Prostate gland (tissue), 2 donors: Measurements from ENCODE around the gene RUBCN. TPM values are rescaled to one million over a fixed set of nuclear protein-coding genes. Genes with fewer than 3 reads are reported as not detected.

Experiments used
- DNase-seq: peaks from one replicate; pipeline ENCODE4 v3.0.0-alpha.2; 2019; ENCODE audit warnings: low spot score
- H3K27ac ChIP-seq, 2 donors: fragments of 200-600 bp; sonication (generic); 2 replicates each; pipeline ENCODE4 v1.5.1; 2017 to 2019
- H3K27me3 ChIP-seq: fragments of 200-600 bp; sonication (generic); replicated peaks from 2 replicates; pipeline ENCODE4 v1.5.1; 2019; ENCODE audit not compliant: insufficient read depth
- H3K36me3 ChIP-seq, 2 donors: fragments of 200-600 bp; sonication (generic); 1 replicate in 1 of 2; 2 replicates in 1 of 2; pipeline versions ENCODE4 v1.5.1 to v1.8.1; 2017 to 2019
- H3K4me1 ChIP-seq: fragments of 200-600 bp; sonication (generic); replicated peaks from 2 replicates; pipeline ENCODE4 v1.5.1; 2019
- H3K4me3 ChIP-seq, 2 donors: fragments of 200-600 bp; sonication (generic); 2 replicates each; pipeline ENCODE4 v1.5.1; 2017 to 2019
- H3K9me3 ChIP-seq: fragments of 200-600 bp; sonication (generic); 2 replicates; pipeline ENCODE4 v1.5.1; 2017
- POLR2A ChIP-seq: fragments of 450-650 bp; IDR thresholded peaks from one replicate; pipeline ENCODE4 v1.6.1; 2016; ENCODE audit warnings: antibody characterized with exemption, mild to moderate bottlenecking
- POLR2AphosphoS5 ChIP-seq: sonication (generic); formaldehyde crosslinking; IDR thresholded peaks from one replicate; pipeline ENCODE4 v1.6.1; 2017; ENCODE audit warnings: antibody characterized with exemption
- WGBS: methylation state at CpG from one replicate; pipeline ENCODE4 v1.1.5; 2018; 5-methylcytosine and 5-hydroxymethylcytosine counted together
- intact Hi-C: fragments of 100-400 bp; cut with DNase I; formaldehyde crosslinking; loops from one replicate; pipeline ENCODE4 v1.14.2; 2022
- total RNA-seq, 2 donors: library from RNA; depleted of rRNA; stranded (reverse); fragments of >200 nt; gene quantifications; one replicate each; pipeline ENCODE4 v1.1.0, GENCODE V29; 2016
- TF ChIP-seq, protein P1 (sequence below), 4 experiments: fragments of 200-600 bp in 2 of 4; fragments of 450-650 bp in 2 of 4; sonication (generic) in 2 of 4; IDR thresholded peaks; 1 replicate in 3 of 4; 2 replicates in 1 of 4; pipeline ENCODE4 v1.5.1; 2016 to 2019; ENCODE audit warnings: antibody characterized with exemption in 4 of 4, mild to moderate bottlenecking in 2 of 4, moderate library complexity in 2 of 4

RUBCN gene
- total RNA-seq, 2 donors from 2014 or later, result 32.2 to 121 TPM

DNA sequence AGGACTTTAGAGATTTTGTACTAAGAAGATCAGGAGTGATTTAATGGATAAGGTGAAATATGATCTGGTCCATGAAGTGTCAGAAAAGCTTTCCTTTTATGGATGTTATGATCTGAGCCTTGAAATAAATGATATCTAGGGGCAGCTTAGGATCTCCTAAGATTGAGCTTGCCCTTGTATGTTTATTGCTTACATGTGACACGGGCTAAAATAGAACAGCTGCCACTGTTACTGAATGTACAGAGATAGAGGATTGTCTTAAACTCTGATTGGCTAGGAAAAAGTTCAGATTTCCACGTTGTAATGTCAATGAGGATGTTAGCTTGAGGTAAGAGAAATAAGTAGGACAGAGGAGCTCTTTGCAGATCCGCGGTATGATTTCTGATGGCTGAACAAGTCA lies 21.8 kb upstream of the RUBCN start:
- intact Hi-C loops, result no loop called here
- no peak overlapping the region for H3K4me3 ChIP-seq
- H3K27ac ChIP-seq, result no peak overlapping the region
- H3K36me3 ChIP-seq, result no peaks in the 10 kb centered on the region
- TF ChIP-seq, protein P1, sequence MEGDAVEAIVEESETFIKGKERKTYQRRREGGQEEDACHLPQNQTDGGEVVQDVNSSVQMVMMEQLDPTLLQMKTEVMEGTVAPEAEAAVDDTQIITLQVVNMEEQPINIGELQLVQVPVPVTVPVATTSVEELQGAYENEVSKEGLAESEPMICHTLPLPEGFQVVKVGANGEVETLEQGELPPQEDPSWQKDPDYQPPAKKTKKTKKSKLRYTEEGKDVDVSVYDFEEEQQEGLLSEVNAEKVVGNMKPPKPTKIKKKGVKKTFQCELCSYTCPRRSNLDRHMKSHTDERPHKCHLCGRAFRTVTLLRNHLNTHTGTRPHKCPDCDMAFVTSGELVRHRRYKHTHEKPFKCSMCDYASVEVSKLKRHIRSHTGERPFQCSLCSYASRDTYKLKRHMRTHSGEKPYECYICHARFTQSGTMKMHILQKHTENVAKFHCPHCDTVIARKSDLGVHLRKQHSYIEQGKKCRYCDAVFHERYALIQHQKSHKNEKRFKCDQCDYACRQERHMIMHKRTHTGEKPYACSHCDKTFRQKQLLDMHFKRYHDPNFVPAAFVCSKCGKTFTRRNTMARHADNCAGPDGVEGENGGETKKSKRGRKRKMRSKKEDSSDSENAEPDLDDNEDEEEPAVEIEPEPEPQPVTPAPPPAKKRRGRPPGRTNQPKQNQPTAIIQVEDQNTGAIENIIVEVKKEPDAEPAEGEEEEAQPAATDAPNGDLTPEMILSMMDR (IDR thresholded peaks at IDR 0.05), result no peak
- TF ChIP-seq POLR2A, result no peak
- no peak for TF ChIP-seq POLR2AphosphoS5
- H3K4me1 ChIP-seq, result no peaks in the 10 kb centered on the region
- H3K27me3 ChIP-seq, result no peaks in the 10 kb centered on the region
- no peak for DNase-seq
- no peaks in the 10 kb centered on the region for H3K9me3 ChIP-seq
- WGBS, result 84% methylated on average over 4 of the region's 4 CpGs

DNA sequence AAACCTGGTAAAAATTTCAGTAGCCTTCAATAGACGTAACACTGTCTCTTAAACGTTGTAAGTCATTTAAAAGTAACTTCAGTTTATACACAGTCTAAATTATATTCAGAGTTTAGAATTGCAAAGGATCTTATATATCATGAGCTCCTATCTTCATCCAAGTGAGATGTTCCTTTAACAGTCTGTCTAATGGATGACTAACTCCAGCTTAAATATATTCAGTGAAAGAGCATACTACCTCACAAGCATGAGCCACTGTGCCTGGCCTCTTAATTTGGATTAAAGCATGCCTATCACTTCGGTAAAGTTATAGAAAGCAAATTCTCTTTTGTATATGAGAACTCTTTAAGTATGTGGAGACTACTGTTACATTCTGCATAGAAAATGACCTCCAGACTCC lies 20.0 kb upstream of the RUBCN start:
- WGBS, result 80% methylated on average over 3 of the region's 3 CpGs
- no peak overlapping the region for H3K27ac ChIP-seq
- no peaks in the 10 kb centered on the region for H3K36me3 ChIP-seq
- H3K4me1 ChIP-seq, result peaks cover 4% of the 10 kb centered on the region
- intact Hi-C loops, result no loop called here
- H3K4me3 ChIP-seq, result no peak overlapping the region
- no peaks in the 10 kb centered on the region for H3K27me3 ChIP-seq
- H3K9me3 ChIP-seq, result no peaks in the 10 kb centered on the region
- no peak for DNase-seq
- no peak for TF ChIP-seq POLR2A

DNA sequence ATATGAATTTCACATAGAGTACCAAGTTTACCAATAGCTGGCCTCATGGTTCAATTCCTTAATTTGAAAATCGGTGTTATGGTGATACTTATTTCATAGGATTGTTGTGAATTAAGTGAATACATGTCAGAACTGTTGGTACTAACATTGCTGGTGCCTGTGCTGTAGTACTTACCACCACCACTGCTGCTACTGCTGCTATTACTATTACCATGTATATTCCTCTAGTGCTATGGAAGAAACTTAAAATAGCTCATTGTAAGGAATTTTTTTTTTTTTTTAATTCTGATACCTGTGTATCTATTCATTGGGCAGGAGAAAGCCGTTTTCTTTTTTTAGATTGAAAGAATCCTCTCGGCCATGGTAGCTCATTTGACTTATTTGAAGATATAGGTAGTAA lies 16.6 kb upstream of the RUBCN start:
- TF ChIP-seq POLR2AphosphoS5, result no peak
- TF ChIP-seq, protein P1 (IDR thresholded peaks at IDR 0.05), result no peak
- TF ChIP-seq POLR2A, result no peak
- intact Hi-C loops, result no loop called here

DNA sequence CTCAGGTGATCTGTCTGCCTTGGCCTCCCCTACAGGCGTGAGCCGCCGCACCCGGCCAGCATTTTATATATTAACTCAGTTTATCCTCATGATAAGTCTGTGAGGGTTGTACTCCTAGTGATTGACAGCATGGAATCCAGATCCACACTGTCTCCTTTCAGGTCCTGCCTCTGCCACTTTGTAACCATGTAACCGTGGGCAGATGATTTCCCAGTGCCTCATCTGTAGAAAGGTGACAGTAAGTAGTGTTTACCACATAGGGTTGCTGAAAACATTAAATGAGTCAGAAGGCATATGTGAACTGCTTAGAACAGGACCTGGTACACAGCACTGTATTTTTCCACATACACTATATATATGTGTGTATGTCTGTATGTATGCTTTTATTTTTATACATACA lies 15.4 kb upstream of the RUBCN start:
- H3K4me3 ChIP-seq, result no peak overlapping the region
- peaks cover 7% of the 10 kb centered on the region for H3K4me1 ChIP-seq
- peak overlapping the region in 1 of 2 donors; percentile 92 for H3K27ac ChIP-seq
- no peaks in the 10 kb centered on the region for H3K36me3 ChIP-seq
- intact Hi-C loops, result no loop called here
- TF ChIP-seq, protein P1 (IDR thresholded peaks at IDR 0.05), result no peak
- TF ChIP-seq POLR2A (no peak), POLR2AphosphoS5 (no peak)
- DNase-seq, result no peak
- 81% methylated on average over 5 of the region's 5 CpGs for WGBS
- H3K27me3 ChIP-seq, result no peaks in the 10 kb centered on the region
- H3K9me3 ChIP-seq, result no peaks in the 10 kb centered on the region

More for the DNA sequence above, 16.6 kb upstream of the RUBCN start:
- 94% methylated on average over 3 of the region's 3 CpGs for WGBS
- Histone ChIP-seq H3K27me3 (no peaks in the 10 kb centered on the region), H3K36me3 (no peaks in the 10 kb centered on the region), H3K9me3 (no peaks in the 10 kb centered on the region), H3K4me3 (no peak overlapping the region), H3K4me1 (peaks cover 7% of the 10 kb centered on the region), H3K27ac (no peak overlapping the region)
- DNase-seq, result no peak

DNA sequence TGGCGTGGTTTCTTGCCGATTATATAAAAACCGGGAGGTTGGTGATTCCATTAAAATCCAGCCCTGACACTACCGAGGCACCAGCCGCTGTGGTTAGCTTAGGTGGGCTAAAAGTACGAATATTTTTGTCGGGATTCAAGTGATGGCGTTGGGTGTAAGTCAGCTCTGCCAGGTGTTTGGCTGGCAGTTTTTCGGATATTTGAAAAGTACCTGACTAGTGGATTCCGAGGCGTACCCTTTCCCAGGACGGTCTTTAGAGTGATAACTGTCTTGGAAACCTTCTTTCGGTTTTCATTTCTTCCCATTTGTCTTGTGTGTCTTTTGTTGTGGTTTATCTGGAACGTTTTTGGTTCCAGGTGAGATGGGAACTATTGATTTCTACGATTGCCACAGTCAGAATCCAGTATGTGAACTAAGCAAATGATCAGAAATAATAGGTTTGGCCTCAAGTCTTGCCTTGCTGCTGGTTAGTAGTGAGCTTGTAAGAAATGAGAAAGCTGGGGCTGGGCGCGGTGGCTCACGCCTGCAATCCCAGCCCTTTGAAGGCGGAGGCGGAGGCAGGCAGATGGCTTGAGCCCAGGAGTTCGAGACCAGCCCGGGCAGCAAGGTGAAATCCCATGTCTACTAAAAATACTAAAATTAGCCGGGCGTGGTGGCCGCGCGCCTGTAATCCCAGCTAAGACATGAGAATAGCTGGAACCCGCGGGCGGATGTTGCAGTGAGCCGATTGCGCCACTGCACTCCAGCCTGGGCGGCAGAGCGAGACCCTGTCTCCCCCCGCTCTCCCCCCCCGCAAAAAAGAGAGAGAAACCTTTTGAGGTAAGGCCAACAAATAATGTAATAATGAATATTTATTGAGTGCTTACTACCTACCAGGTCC lies 14.4 kb upstream of the RUBCN start:
- peak overlapping the region; percentile 92 for H3K27ac ChIP-seq
- DNase-seq, result peak; percentile 23
- no peaks in the 10 kb centered on the region for H3K36me3 ChIP-seq
- peak overlapping the region; percentile 65 to 81 for H3K4me3 ChIP-seq
- H3K9me3 ChIP-seq, result no peaks in the 10 kb centered on the region
- intact Hi-C loops, result no loop called here
- peaks cover 7% of the 10 kb centered on the region for H3K4me1 ChIP-seq
- WGBS, result 3% methylated on average over 36 of the region's 36 CpGs
- no peaks in the 10 kb centered on the region for H3K27me3 ChIP-seq
- TF ChIP-seq POLR2AphosphoS5 (peak; percentile 6), POLR2A (peak; percentile 37)
- TF ChIP-seq, protein P1 (IDR thresholded peaks at IDR 0.05), result peak in 1 of 4 experiments; percentile 18
